Psoas muscle (tissue), 8 donors: ENCODE data around the gene ZNF81. TPM values are rescaled to one million over a fixed set of nuclear protein-coding genes. Genes with fewer than 3 reads are reported as not detected.
"Not testable (repeated sequence)": the region's sequence is repeated elsewhere in the genome, so short reads cannot be mapped to it uniquely, and the experiment has no call there.

Source experiments
- ATAC-seq, 4 donors: fragments of 200-7000 bp; cut with Tn5 transposase; one replicate each; pipeline ENCODE4 v1.9.1; 2020; ENCODE audit warnings: moderate library complexity in 3 of 4, mild to moderate bottlenecking in 2 of 4
- DNase-seq, 2 donors: peaks; one replicate each; pipeline ENCODE4 v3.0.0-alpha.2; 2020
- H3K27ac ChIP-seq: fragments of 200-600 bp; one replicate; pipeline ENCODE4 v1.8.0; 2022
- H3K27me3 ChIP-seq, 3 donors: fragments of 200-600 bp in 1 of 3; one replicate each; pipeline versions ENCODE4 v1.6.1 to v1.8.0; 2013 to 2022; ENCODE audit warnings: low read length in 2 of 3, mild to moderate bottlenecking in 2 of 3, moderate library complexity in 1 of 3; ENCODE audit not compliant: insufficient read depth in 3 of 3
- H3K36me3 ChIP-seq, 2 donors: fragments of 200-600 bp in 1 of 2; one replicate each; pipeline versions ENCODE4 v1.6.1 to v1.8.0; 2013 to 2022; ENCODE audit warnings: low read depth in 1 of 2, mild to moderate bottlenecking in 1 of 2, moderate library complexity in 1 of 2; ENCODE audit not compliant: insufficient read depth in 1 of 2
- H3K4me1 ChIP-seq: fragments of 200-600 bp; one replicate; pipeline ENCODE4 v1.8.0; 2022
- H3K4me3 ChIP-seq: fragments of 200-600 bp; one replicate; pipeline ENCODE4 v1.8.0; 2022; ENCODE audit warnings: mild to moderate bottlenecking
- H3K9me3 ChIP-seq: fragments of 200-600 bp; one replicate; pipeline ENCODE4 v1.8.0; 2022
- WGBS, 3 donors: extraction: QIAGEN DNeasy Blood & Tissue Kit; methylation state at CpG; one replicate each; pipeline versions ENCODE4 v1.1.6 to v1.1.7; 2013; 5-methylcytosine and 5-hydroxymethylcytosine counted together
- intact Hi-C, 2 donors: fragments of 100-400 bp; cut with DNase I; formaldehyde crosslinking; loops; one replicate each; pipeline versions ENCODE4 v1.11.0 to v1.14.2; 2022
- polyA plus RNA-seq, 3 donors: library from polyadenylated mRNA; stranded (reverse); fragments of 200-250 nt; gene quantifications; one replicate each; pipeline ENCODE4 v1.2.3, GENCODE V29; 2013
- total RNA-seq, 4 donors: library from RNA; stranded (reverse); fragmentation: NEBNext Ultra II Directional in 2 of 4; extraction: Animal tissue kit (Norgen Biotek cat#: 25700) in 2 of 4; gene quantifications; one replicate each; pipeline versions ENCODE4 v1.2.1 to v1.2.4, GENCODE V29; 2021 to 2023
- TF ChIP-seq, protein P1 (sequence below): fragments of 200-600 bp; IDR thresholded peaks from one replicate; pipeline ENCODE4 v1.8.0; 2022; ENCODE audit warnings: antibody characterized with exemption
- donor health status: healthy with polysubstance abuse.
- donor health status: DM: no; HTN: no; CAD: no; lungs with moderate emphysema.
- donor health status: Bipolar disorder and iron deficiency.
- donor health status: healthy.
- donor health status: DM: yes; HTN: yes; CAD: no.
- donor health status: DM: no; HTN: no; CAD: no.
- donor health status: DM: no; HTN: no; CAD: no.
- donor health status: DM: yes; HTN: yes; CAD: no.

The ZNF81 gene
- total and polyA plus RNA-seq, 7 donors: 1.6 to 5.5 (median 3.3) TPM

- Histone ChIP-seq H3K36me3 (no peaks in the 10 kb centered on the region), H3K27me3 (no peaks in the 10 kb centered on the region), H3K27ac (no peak overlapping the region), H3K9me3 (peaks cover 4% of the 10 kb centered on the region), H3K4me3 (no peak overlapping the region), H3K4me1 (no peaks in the 10 kb centered on the region)
- no peak for DNase-seq
- WGBS, 3 donors: 34 to 47% (median 38%) methylated on average over 5 of the region's 5 CpGs
- intact Hi-C loops: no loop called here
- TF ChIP-seq, protein P1, sequence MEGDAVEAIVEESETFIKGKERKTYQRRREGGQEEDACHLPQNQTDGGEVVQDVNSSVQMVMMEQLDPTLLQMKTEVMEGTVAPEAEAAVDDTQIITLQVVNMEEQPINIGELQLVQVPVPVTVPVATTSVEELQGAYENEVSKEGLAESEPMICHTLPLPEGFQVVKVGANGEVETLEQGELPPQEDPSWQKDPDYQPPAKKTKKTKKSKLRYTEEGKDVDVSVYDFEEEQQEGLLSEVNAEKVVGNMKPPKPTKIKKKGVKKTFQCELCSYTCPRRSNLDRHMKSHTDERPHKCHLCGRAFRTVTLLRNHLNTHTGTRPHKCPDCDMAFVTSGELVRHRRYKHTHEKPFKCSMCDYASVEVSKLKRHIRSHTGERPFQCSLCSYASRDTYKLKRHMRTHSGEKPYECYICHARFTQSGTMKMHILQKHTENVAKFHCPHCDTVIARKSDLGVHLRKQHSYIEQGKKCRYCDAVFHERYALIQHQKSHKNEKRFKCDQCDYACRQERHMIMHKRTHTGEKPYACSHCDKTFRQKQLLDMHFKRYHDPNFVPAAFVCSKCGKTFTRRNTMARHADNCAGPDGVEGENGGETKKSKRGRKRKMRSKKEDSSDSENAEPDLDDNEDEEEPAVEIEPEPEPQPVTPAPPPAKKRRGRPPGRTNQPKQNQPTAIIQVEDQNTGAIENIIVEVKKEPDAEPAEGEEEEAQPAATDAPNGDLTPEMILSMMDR: no peak
- no peak for ATAC-seq
These were observed 97.2 kb downstream of the ZNF81 start for GRCh38 chrX:47933946-47934345.

GRCh38 chrX:47936224-47936939 lies 99.7 kb downstream of the ZNF81 start:
- Histone ChIP-seq H3K36me3 (no peaks in the 10 kb centered on the region), H3K27me3 (no peaks in the 10 kb centered on the region), H3K27ac (no peak overlapping the region), H3K4me3 (no peak overlapping the region), H3K4me1 (no peaks in the 10 kb centered on the region), H3K9me3 (peaks cover 5% of the 10 kb centered on the region)
- intact Hi-C loops: no loop called here
- ATAC-seq (no peak), DNase-seq (no peak)
- 51 to 67% (median 65%) methylated on average over 14 to 15 of the region's 15 CpGs for WGBS, 3 donors
- TF ChIP-seq, protein P1: no peak

DNA sequence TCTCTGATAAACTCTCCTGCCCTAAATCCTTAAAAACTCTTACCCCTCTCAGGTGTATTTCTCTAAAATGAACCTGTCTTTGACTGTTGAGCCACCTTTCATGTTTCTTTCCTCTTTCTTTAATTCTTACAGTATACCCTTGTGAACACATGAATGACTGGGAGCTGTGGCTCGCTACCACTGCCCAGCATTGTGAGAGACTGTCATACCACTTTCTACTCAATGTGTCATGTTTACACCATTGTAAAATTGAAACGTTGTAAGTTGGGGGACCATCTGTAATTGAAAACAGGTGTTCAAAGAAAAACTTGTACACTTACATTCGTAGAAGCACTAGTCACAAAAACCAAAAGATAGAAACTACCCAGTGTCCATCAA lies 100.2 kb downstream of the ZNF81 start:
- DNase-seq: no peak
- intact Hi-C loops: no loop called here
- 58 to 78% (median 75%) methylated on average over 3 of the region's 3 CpGs for WGBS, 3 donors

GRCh38 chrX:47940448-47940847 lies 103.7 kb downstream of the ZNF81 start:
- Histone ChIP-seq H3K9me3 (peaks cover 5% of the 10 kb centered on the region), H3K27ac (no peak overlapping the region), H3K27me3 (peaks cover 0 to 3% (median 0%) of the 10 kb centered on the region in 3 donors), H3K4me3 (no peak overlapping the region), H3K4me1 (no peaks in the 10 kb centered on the region), H3K36me3 (no peaks in the 10 kb centered on the region)
- WGBS, 3 donors: 90 to 100% (median 97%) methylated on average over 4 of the region's 4 CpGs
- TF ChIP-seq, protein P1: no peak
- intact Hi-C loops: no loop called here
- ATAC-seq (no peak), DNase-seq (no peak)

More for the DNA sequence above, 100.2 kb downstream of the ZNF81 start:
- Histone ChIP-seq H3K27me3 (no peaks in the 10 kb centered on the region), H3K9me3 (peaks cover 8% of the 10 kb centered on the region), H3K4me1 (no peaks in the 10 kb centered on the region), H3K36me3 (no peaks in the 10 kb centered on the region), H3K4me3 (no peak overlapping the region), H3K27ac (no peak overlapping the region)
- no peak for ATAC-seq
- TF ChIP-seq, protein P1: no peak

GRCh38 chrX:47941423-47941822 lies 104.7 kb downstream of the ZNF81 start:
- no peaks in the 10 kb centered on the region for H3K36me3 ChIP-seq
- H3K4me1 ChIP-seq: no peaks in the 10 kb centered on the region
- no peak overlapping the region for H3K27ac ChIP-seq
- H3K9me3 ChIP-seq: peaks cover 5% of the 10 kb centered on the region
- no peak for ATAC-seq
- TF ChIP-seq, protein P1: no peak
- no peak for DNase-seq
- no peak overlapping the region for H3K4me3 ChIP-seq
- peaks cover 0 to 3% (median 0%) of the 10 kb centered on the region in 3 donors for H3K27me3 ChIP-seq
- 38 to 89% (median 74%) methylated on average over 4 of the region's 4 CpGs for WGBS, 3 donors
- intact Hi-C loops: no loop called here

DNA sequence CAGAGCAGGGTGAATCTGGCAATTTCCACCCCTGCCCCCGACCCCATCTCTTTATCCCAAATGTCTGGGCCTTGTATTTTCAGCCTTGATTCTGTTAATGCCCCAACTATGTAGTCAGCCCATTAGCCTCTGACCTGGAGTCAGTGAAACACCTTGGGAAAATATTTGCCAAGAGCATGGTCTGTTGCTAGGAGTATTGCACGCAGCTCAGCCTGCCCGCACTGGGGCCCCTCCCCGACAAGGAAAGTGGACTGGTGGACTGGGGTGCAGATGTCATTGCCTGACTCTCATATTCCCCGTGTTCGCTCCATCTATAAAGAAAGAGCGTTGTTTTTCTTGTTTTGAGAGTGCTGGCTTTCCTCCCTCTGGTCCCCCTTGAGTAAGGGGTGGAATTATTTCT lies 118.6 kb downstream of the ZNF81 start:
- intact Hi-C loops: not testable (repeated sequence)

More for the DNA sequence above, 118.6 kb downstream of the ZNF81 start:
- not testable (repeated sequence) for DNase-seq, H3K4me1 ChIP-seq, ATAC-seq, H3K27me3 ChIP-seq, H3K36me3 ChIP-seq, H3K4me3 ChIP-seq, H3K27ac ChIP-seq
- H3K9me3 ChIP-seq: peaks cover 20% of the 10 kb centered on the region
- 72 to 94% (median 80%) methylated on average over 6 to 7 of the region's 7 CpGs for WGBS, 3 donors
